SU-DHL-6 (cell line): Measurements from ENCODE around the gene AGFG2.

Experiments
- H2AFZ ChIP-seq: fragments of 200-600 bp; sonication (generic); 2 replicates; pipeline ENCODE4 v1.6.1; 2014; ENCODE audit warnings: low read depth, mild to moderate bottlenecking, moderate library complexity, mixed read lengths, antibody characterized with exemption, low read length; ENCODE audit not compliant: severe bottlenecking
- H3F3A ChIP-seq: fragments of 200-600 bp; shearing (Covaris generic); 2 replicates; pipeline ENCODE4 v1.6.0; 2016; ENCODE audit warnings: antibody characterized with exemption, mild to moderate bottlenecking; ENCODE audit not compliant: insufficient read depth
- H3K27ac ChIP-seq: fragments of 200-600 bp; sonication (generic); 2 replicates; pipeline ENCODE4 v1.5.1; 2016; ENCODE audit warnings: low read depth, mild to moderate bottlenecking, low read length, moderate library complexity, mixed read lengths
- H3K27me3 ChIP-seq: fragments of 200-600 bp; sonication (generic), shearing (Covaris generic); 2 replicates; pipeline ENCODE4 v1.6.0; 2014; ENCODE audit warnings: mild to moderate bottlenecking, low read length
- H3K36me3 ChIP-seq: fragments of 200-600 bp; sonication (generic); 2 replicates; pipeline ENCODE4 v1.6.1; 2014; ENCODE audit warnings: mild to moderate bottlenecking, low read length, mixed read lengths
- H3K4me2 ChIP-seq: fragments of 300-600, 200-600 bp; shearing (Covaris generic), sonication (generic); 2 replicates; pipeline ENCODE4 v1.6.0; 2014; ENCODE audit warnings: low read length, low read depth, mild to moderate bottlenecking; ENCODE audit not compliant: poor library complexity, severe bottlenecking
- H3K4me3 ChIP-seq: fragments of 200-600 bp; sonication (generic); 2 replicates; pipeline ENCODE4 v1.5.1; 2014; ENCODE audit warnings: antibody characterized with exemption, low read length, mild to moderate bottlenecking, mixed read lengths; ENCODE audit not compliant: insufficient read depth, poor library complexity, severe bottlenecking
- H3K79me2 ChIP-seq: fragments of 200-600 bp; sonication (generic); 2 replicates; pipeline ENCODE4 v1.6.1; 2014; ENCODE audit warnings: mild to moderate bottlenecking, low read length, moderate library complexity; ENCODE audit not compliant: insufficient read depth
- H3K9ac ChIP-seq: fragments of 200-600 bp; sonication (generic); 2 replicates; pipeline ENCODE4 v1.7.0; 2014; ENCODE audit warnings: mild to moderate bottlenecking, low read length
- H3K9me2 ChIP-seq: fragments of 200-600 bp; sonication (generic); replicated peaks from 2 replicates; pipeline ENCODE4 v1.6.1; 2014; ENCODE audit warnings: low read length; ENCODE audit not compliant: insufficient read depth
- H3K9me3 ChIP-seq: fragments of 200-600 bp; sonication (generic); 2 replicates; pipeline ENCODE4 v1.6.1; 2014; ENCODE audit warnings: low read length, mixed read lengths; ENCODE audit not compliant: insufficient read depth
- H4K20me1 ChIP-seq: fragments of 200-600 bp; sonication (generic); 2 replicates; pipeline ENCODE4 v1.6.1; 2014; ENCODE audit warnings: low read depth, mild to moderate bottlenecking, antibody characterized with exemption, low read length, moderate library complexity, mixed read lengths
- CTCF ChIP-seq: fragments of 200-600 bp; sonication (generic); IDR thresholded peaks from one replicate; pipeline ENCODE4 v1.5.1; 2017; ENCODE audit warnings: antibody characterized with exemption, mild to moderate bottlenecking, low read length, moderate library complexity; ENCODE audit not compliant: insufficient read depth, poor library complexity, severe bottlenecking
- EZH2phosphoT487 ChIP-seq: fragments of 200-600 bp; sonication (generic), shearing (Covaris generic); conservative IDR thresholded peaks from 2 replicates; pipeline ENCODE4 v1.6.1; 2018; ENCODE audit warnings: mild to moderate bottlenecking, antibody characterized with exemption, low read length, moderate library complexity, mixed read lengths

Gene AGFG2

GRCh38 chr7:100552532-100552931 is 13.5 kb downstream of the AGFG2 start:
- TF ChIP-seq EZH2phosphoT487 = no peak
- H3F3A ChIP-seq = 0 out of 2 replicates have a peak, but pooled peaks cover 4% of the 10 kb centered on the region
- no peak overlapping the region for H2AFZ ChIP-seq
- no peak overlapping the region for H3K4me3 ChIP-seq
- no peak overlapping the region for H3K4me2 ChIP-seq
- H3K9me2 ChIP-seq = no peaks in the 10 kb centered on the region
- no peak overlapping the region for H3K27ac ChIP-seq
- H3K9me3 ChIP-seq = no peaks in the 10 kb centered on the region
- no peaks in the 10 kb centered on the region for H4K20me1 ChIP-seq
- no peaks in the 10 kb centered on the region for H3K27me3 ChIP-seq
- no peaks in the 10 kb centered on the region for H3K36me3 ChIP-seq
- H3K9ac ChIP-seq = no peak overlapping the region
- H3K79me2 ChIP-seq = no peaks in the 10 kb centered on the region

- Histone ChIP-seq H3K36me3 (no peaks in the 10 kb centered on the region), H3K9me2 (no peaks in the 10 kb centered on the region), H3K27ac (no peak overlapping the region), H3K4me2 (no peak overlapping the region), H3K4me3 (no peak overlapping the region), H3K79me2 (no peaks in the 10 kb centered on the region), H3F3A (0 out of 2 replicates have a peak, but pooled peaks cover 4% of the 10 kb centered on the region), H4K20me1 (no peaks in the 10 kb centered on the region), H3K27me3 (no peaks in the 10 kb centered on the region), H3K9ac (no peak overlapping the region), H2AFZ (no peak overlapping the region), H3K9me3 (no peaks in the 10 kb centered on the region)
- TF ChIP-seq EZH2phosphoT487 (no peak), CTCF (no peak)
These were observed 14.0 kb downstream of the AGFG2 start for GRCh38 chr7:100553032-100553431.

DNA sequence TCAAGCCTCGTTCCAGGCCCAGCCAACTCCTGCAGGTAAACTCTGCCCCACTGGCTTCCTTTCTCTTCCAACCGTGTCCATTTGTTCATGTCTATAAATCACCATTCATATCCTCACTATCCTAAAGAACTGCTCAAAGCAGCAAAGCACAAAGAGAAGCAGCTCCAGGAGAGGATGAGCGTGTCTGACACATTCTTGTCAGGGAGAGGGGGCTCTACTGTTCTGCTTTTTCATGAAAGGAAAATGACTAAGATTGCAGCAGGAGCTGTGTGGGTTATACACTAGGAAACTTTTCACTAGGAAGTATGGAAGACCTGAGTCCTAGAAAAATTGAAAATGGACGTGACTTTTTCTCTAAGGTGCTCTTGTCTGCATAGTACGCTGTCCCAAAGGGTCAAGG is 16.7 kb downstream of the AGFG2 start:
- Histone ChIP-seq H3K36me3 (no peaks in the 10 kb centered on the region), H3K9me3 (no peaks in the 10 kb centered on the region), H3K4me2 (no peak overlapping the region), H3K27me3 (no peaks in the 10 kb centered on the region), H2AFZ (no peak overlapping the region), H3F3A (no peaks in the 10 kb centered on the region), H3K4me3 (no peak overlapping the region), H3K9ac (no peak overlapping the region), H3K79me2 (no peaks in the 10 kb centered on the region), H3K27ac (no peak overlapping the region), H4K20me1 (no peaks in the 10 kb centered on the region), H3K9me2 (no peaks in the 10 kb centered on the region)
- TF ChIP-seq CTCF (no peak), EZH2phosphoT487 (no peak)

DNA sequence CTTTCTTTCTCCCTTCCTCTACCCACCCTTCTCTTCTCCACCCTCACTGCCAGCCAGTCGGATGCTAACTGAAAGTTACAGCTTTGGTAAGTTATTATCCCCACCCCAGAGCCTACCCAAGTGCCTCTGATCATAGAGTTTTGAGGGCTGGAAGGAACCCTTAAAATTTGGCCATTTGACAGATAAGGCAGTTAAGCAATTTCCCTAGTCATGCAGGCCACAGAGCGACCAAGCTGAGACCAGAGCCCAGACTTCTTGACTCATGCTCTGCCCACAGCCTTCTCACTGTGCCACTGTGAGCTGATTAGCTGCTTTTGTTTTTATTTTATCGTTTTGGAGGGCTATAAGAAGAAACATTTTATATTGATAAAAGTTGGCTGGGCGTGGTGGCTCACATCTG is 17.5 kb downstream of the AGFG2 start:
- Histone ChIP-seq H3K9me3 (no peaks in the 10 kb centered on the region), H3K36me3 (no peaks in the 10 kb centered on the region), H3K27me3 (no peaks in the 10 kb centered on the region), H2AFZ (no peak overlapping the region), H3K4me3 (no peak overlapping the region), H3F3A (no peaks in the 10 kb centered on the region), H3K4me2 (no peak overlapping the region), H3K9ac (no peak overlapping the region), H4K20me1 (no peaks in the 10 kb centered on the region), H3K27ac (no peak overlapping the region), H3K9me2 (no peaks in the 10 kb centered on the region), H3K79me2 (no peaks in the 10 kb centered on the region)
- no peak for TF ChIP-seq CTCF
- TF ChIP-seq EZH2phosphoT487 = no peak
